ENCODE data around the gene KRT72.

GRCh38 chr12:52617403-52617785, 16.1 kb upstream of the KRT72 start:
- TF ChIP-seq CTCF (IDR thresholded peaks at IDR 0.05) (no peak), POLR2A (IDR thresholded peaks at IDR 0.05) (no peak)
